ENCODE data around the gene ARMH3.
"Not testable (repeated sequence)": the region's sequence is repeated elsewhere in the genome, so short reads cannot be mapped to it uniquely, and the experiment has no call there.

Gene ARMH3

GRCh38 chr10:102055647-102056419 is at the start of gene ARMH3:
Gene ARMH3 (minus strand): TSS chr10:102056173. CDS start chr10:102040114, 16,059 bp downstream.
- FAIRE-seq = peak; percentile 83

- FAIRE-seq = no peak
Measured at GRCh38 chr10:102102421-102102820, 46.4 kb upstream of the ARMH3 start.

GRCh38 chr10:102101152-102101551 is 45.2 kb upstream of the ARMH3 start:
- no peak for FAIRE-seq

GRCh38 chr10:102096449-102096848 is 40.5 kb upstream of the ARMH3 start:
- no peak for FAIRE-seq

GRCh38 chr10:102090772-102091171 is 34.8 kb upstream of the ARMH3 start:
- no peak for FAIRE-seq

- no peak for FAIRE-seq
Measured at GRCh38 chr10:102086196-102086595, 30.2 kb upstream of the ARMH3 start.

GRCh38 chr10:102085336-102085735 is 29.4 kb upstream of the ARMH3 start:
- no peak for FAIRE-seq

GRCh38 chr10:102083541-102083940 is 27.6 kb upstream of the ARMH3 start:
- FAIRE-seq = no peak

- no peak for FAIRE-seq
Measured at GRCh38 chr10:102072673-102073527, 16.9 kb upstream of the ARMH3 start.

- FAIRE-seq = no peak
Measured at GRCh38 chr10:102069071-102069470, 13.1 kb upstream of the ARMH3 start.

- FAIRE-seq = no peak
Measured at GRCh38 chr10:102068216-102068615, 12.2 kb upstream of the ARMH3 start.

- FAIRE-seq = no peak
Measured at GRCh38 chr10:102067091-102067916, 11.3 kb upstream of the ARMH3 start.

- no peak for FAIRE-seq
Measured at GRCh38 chr10:102066399-102067088, 10.6 kb upstream of the ARMH3 start.

GRCh38 chr10:102065561-102066398 is 9.8 kb upstream of the ARMH3 start:
- FAIRE-seq = no peak

- FAIRE-seq = no peak
Measured at GRCh38 chr10:102064868-102065560, 9.0 kb upstream of the ARMH3 start, which contains the start of gene HPS6. Gene HPS6 (plus strand): TSS chr10:102065349. CDS start chr10:102065475, 126 bp downstream.

GRCh38 chr10:102064503-102064867 is 8.5 kb upstream of the ARMH3 start:
- no peak for FAIRE-seq

GRCh38 chr10:102059987-102060386 is 4.0 kb upstream of the ARMH3 start:
- FAIRE-seq = no peak

GRCh38 chr10:102054881-102055646 is 909 bp downstream of the ARMH3 start:
- FAIRE-seq = not testable (repeated sequence)

GRCh38 chr10:102046095-102046494 is 9.9 kb downstream of the ARMH3 start:
- FAIRE-seq = no peak

- FAIRE-seq = no peak
Measured at GRCh38 chr10:102045292-102045691, 10.7 kb downstream of the ARMH3 start.

Data from islet of Langerhans (tissue), 1 donor.